Measurements from ENCODE around the gene LSM5.

LSM5 gene

GRCh38 chr7:32436146-32436928 is 53.8 kb downstream of the LSM5 start:
- H3K4me2 ChIP-seq (ENCODE audit: insufficient read depth, low read length): no peak overlapping the region
- H2AFZ ChIP-seq (ENCODE audit: low read depth, low read length): no peak overlapping the region
- no peak overlapping the region for H3K9ac ChIP-seq (ENCODE audit: low read depth, low read length)
- H3K79me2 ChIP-seq (ENCODE audit: insufficient read depth, low read length): no peaks in the 10 kb centered on the region
- H3K27me3 ChIP-seq (ENCODE audit: insufficient read depth, low read length, poor library complexity): no peaks in the 10 kb centered on the region
- no peak overlapping the region for H3K4me3 ChIP-seq (ENCODE audit: low read depth in 1 of 2, low read length in 2 of 2)
- no peaks in the 10 kb centered on the region for H3K36me3 ChIP-seq (ENCODE audit: insufficient read depth, low read length)
- no peaks in the 10 kb centered on the region for H3K4me1 ChIP-seq (ENCODE audit: insufficient read depth, low read length)
- H4K20me1 ChIP-seq (ENCODE audit: insufficient read depth, low read length): no peaks in the 10 kb centered on the region
- no peak overlapping the region for H3K27ac ChIP-seq (ENCODE audit: low read length)
- no peak for TF ChIP-seq EZH2 (IDR thresholded peaks at IDR 0.05; ENCODE audit: borderline replicate concordance, low read depth, low read length, severe bottlenecking)
- TF ChIP-seq CTCF (IDR thresholded peaks at IDR 0.05; ENCODE audit: borderline replicate concordance, extremely low read depth, low read length, poor library complexity, severe bottlenecking): no peak
- ATAC-seq (ENCODE audit: insufficient read depth, low read depth) (no peak), DNase-seq (no peak)
- no peaks in the 10 kb centered on the region for H3K9me3 ChIP-seq (ENCODE audit: insufficient read depth, low read length, severe bottlenecking)
